Left renal cortex interstitium (tissue), 4 donors: ENCODE measurements around the gene CDH5. TPM values are rescaled to one million over a fixed set of nuclear protein-coding genes. Genes with fewer than 3 reads are reported as not detected.

Experiments
- DNase-seq, 4 donors: peaks; one replicate each; pipeline ENCODE4 v3.0.0-alpha.2; 2013; ENCODE audit warnings: low read depth in 4 of 4, low spot score in 2 of 4, missing footprints in 1 of 4
- polyA plus RNA-seq, 4 donors: library from polyadenylated mRNA; unstranded; fragments of 120-200 nt; gene quantifications; one replicate each; pipeline ENCODE4 v1.2.1, GENCODE V29; 2013; ENCODE audit not compliant: insufficient read length in 4 of 4

Gene CDH5
- polyA plus RNA-seq, 4 donors, result 56.4 to 67.2 (median 62.0) TPM

- DNase-seq, result no peak
Observed at GRCh38 chr16:66409156-66409555, 42.7 kb downstream of the CDH5 start.

- no peak for DNase-seq
Observed at GRCh38 chr16:66412182-66412581, 45.7 kb downstream of the CDH5 start.

GRCh38 chr16:66414891-66415290 lies 48.4 kb downstream of the CDH5 start:
- DNase-seq, result no peak

- DNase-seq, result no peak
Observed at GRCh38 chr16:66416136-66416535, 49.6 kb downstream of the CDH5 start.

- DNase-seq, result no peak
Observed at GRCh38 chr16:66416939-66417700, 50.6 kb downstream of the CDH5 start.

- DNase-seq, result no peak
Observed at GRCh38 chr16:66418165-66418962, 51.9 kb downstream of the CDH5 start.

GRCh38 chr16:66419527-66419926 lies 53.0 kb downstream of the CDH5 start:
- no peak for DNase-seq

- DNase-seq, result no peak
Observed at GRCh38 chr16:66420396-66420795, 53.9 kb downstream of the CDH5 start.

- no peak for DNase-seq
Observed at GRCh38 chr16:66421891-66422290, 55.4 kb downstream of the CDH5 start.

- DNase-seq, result no peak
Observed at GRCh38 chr16:66422366-66422765, 55.9 kb downstream of the CDH5 start.

- no peak for DNase-seq
Observed at GRCh38 chr16:66423177-66423576, 56.7 kb downstream of the CDH5 start.

- no peak for DNase-seq
Observed at GRCh38 chr16:66425651-66426050, 59.2 kb downstream of the CDH5 start.

- DNase-seq, result no peak
Observed at GRCh38 chr16:66426112-66427035, 59.9 kb downstream of the CDH5 start.

GRCh38 chr16:66427036-66427860 lies 60.8 kb downstream of the CDH5 start, which contains the start of gene BEAN1:
Gene BEAN1 (plus strand): TSS chr16:66427295. CDS start chr16:66437677, 10,382 bp downstream.
- no peak for DNase-seq

GRCh38 chr16:66427871-66428681 lies 61.6 kb downstream of the CDH5 start:
- DNase-seq, result no peak

- no peak for DNase-seq
Observed at GRCh38 chr16:66428682-66429251, 62.3 kb downstream of the CDH5 start.

- no peak for DNase-seq
Observed at GRCh38 chr16:66429290-66429962, 62.9 kb downstream of the CDH5 start.

GRCh38 chr16:66430214-66430613 lies 63.7 kb downstream of the CDH5 start:
- no peak for DNase-seq
